ENCODE data around the gene GLOD4.

GLOD4 gene

DNA sequence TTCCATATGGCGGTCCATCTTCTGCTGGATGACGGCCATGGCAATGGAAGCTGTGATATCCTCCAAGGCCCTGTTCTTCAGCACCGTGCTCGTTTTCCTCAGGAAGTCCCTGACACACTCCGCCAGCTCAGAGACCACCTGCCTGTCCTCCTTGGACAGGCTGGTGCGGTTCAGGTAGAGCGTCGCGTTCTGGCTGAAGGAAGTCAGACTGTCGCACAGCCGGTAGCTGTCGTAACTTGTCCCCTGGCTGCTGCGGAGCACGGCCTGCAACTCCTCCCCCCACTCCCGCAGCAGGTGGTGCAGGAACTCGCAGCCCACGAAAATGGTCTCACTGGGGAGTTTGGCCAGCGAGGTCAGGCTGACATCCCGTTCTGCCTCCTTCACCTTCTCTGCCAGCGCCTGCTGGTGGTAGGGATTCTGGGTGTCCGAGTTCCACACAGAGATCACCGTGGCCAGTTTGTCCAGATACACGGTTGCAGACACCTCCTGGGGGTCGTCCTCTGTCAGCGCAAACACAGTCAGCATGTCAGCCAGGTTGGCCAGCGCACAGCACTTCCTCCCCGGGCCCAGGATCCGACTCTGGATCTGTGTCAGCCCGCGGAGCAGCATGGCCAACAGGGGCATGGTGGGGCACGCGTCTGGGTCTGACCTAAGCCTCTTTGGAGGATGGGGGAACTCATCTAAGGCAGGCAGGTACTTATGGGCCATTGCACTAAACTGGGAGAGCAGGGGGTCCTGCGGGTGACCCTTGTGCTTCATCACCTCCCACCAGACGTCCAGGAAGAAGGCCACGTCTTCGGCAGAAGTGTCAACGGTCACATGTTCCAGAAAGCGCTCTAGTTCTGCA is 35.1 kb downstream of the GLOD4 start:
- DNase-seq (ENCODE audit: low spot score): no peak
- in situ Hi-C loops (cut with MboI; ENCODE audit: low sequenced_read_pairs, unreplicated experiment): no loop called here
- TF ChIP-seq, protein P1, sequence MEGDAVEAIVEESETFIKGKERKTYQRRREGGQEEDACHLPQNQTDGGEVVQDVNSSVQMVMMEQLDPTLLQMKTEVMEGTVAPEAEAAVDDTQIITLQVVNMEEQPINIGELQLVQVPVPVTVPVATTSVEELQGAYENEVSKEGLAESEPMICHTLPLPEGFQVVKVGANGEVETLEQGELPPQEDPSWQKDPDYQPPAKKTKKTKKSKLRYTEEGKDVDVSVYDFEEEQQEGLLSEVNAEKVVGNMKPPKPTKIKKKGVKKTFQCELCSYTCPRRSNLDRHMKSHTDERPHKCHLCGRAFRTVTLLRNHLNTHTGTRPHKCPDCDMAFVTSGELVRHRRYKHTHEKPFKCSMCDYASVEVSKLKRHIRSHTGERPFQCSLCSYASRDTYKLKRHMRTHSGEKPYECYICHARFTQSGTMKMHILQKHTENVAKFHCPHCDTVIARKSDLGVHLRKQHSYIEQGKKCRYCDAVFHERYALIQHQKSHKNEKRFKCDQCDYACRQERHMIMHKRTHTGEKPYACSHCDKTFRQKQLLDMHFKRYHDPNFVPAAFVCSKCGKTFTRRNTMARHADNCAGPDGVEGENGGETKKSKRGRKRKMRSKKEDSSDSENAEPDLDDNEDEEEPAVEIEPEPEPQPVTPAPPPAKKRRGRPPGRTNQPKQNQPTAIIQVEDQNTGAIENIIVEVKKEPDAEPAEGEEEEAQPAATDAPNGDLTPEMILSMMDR (IDR thresholded peaks at IDR 0.05; ENCODE audit: borderline replicate concordance, control extremely low read depth, extremely low read depth, insufficient read depth, missing control alignments): no peak

DNA sequence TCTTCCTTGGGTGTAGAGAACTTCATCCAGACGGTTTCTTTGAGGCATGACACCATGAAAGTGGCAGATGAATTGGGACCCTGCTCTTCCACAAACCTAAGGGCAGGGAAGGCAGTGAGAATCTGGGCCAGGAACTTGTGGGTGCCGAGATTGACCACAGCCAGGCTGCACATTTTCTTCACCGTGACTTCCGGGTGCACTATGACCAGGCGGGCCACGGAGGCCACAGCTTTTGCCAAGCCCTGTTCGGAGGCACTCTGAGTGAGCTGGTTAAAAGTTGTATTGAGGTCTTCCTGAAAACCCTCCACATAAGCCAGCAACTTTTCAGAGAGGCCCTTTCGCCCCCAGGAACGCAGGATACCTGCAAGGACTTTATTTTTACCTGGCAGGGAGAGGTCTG is 35.9 kb downstream of the GLOD4 start:
- no peak for DNase-seq (ENCODE audit: low spot score)
- TF ChIP-seq, protein P1 (IDR thresholded peaks at IDR 0.05; ENCODE audit: borderline replicate concordance, control extremely low read depth, extremely low read depth, insufficient read depth, missing control alignments): no peak
- in situ Hi-C loops (cut with MboI; ENCODE audit: low sequenced_read_pairs, unreplicated experiment): no loop called here

DNA sequence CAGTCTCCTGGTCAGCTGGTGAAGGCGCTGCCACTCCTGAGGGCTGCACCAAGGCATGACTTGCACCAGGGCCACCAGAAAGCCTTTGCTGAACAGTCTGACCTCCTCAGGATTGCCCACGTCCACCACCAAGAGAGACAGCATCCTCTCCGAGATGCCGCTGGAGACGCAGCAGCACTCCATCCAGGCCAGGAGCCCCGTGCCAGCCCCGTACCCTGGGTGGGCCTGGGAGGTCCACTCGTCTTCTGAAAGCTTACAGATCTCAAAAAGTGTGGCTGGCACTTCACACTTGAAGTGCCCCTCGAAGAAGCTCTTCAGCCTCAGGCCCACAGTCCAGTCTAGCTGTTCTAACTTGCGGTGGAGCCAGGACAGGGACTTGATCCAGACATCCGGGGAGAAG is 36.7 kb downstream of the GLOD4 start:
- DNase-seq (ENCODE audit: low spot score): no peak
- TF ChIP-seq, protein P1 (IDR thresholded peaks at IDR 0.05; ENCODE audit: borderline replicate concordance, control extremely low read depth, extremely low read depth, insufficient read depth, missing control alignments): no peak

DNA sequence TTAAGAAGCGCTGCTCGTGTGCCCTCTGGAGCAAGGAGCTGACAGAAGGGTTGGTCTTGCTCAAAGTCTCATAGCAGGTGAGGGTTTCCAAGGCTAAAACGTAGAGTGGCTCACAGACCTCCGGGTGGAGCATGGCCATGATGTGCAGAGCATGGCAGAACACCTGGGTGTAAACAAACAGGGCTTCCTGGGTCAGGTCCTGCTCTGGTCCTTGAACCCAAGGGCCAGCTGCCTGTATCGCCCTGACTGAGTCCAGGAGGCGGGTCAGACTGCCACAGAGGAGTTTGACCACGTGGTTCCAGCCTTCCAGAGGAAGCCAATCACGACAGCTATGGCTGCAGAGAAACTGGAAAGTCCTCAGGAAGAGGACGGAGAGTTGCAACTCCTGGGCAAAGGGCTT is 37.1 kb downstream of the GLOD4 start:
- no peak for DNase-seq (ENCODE audit: low spot score)
- in situ Hi-C loops (cut with MboI; ENCODE audit: low sequenced_read_pairs, unreplicated experiment): no loop called here
- TF ChIP-seq, protein P1 (IDR thresholded peaks at IDR 0.05; ENCODE audit: borderline replicate concordance, control extremely low read depth, extremely low read depth, insufficient read depth, missing control alignments): no peak

More for the DNA sequence above, 36.7 kb downstream of the GLOD4 start:
- in situ Hi-C loops (cut with MboI; ENCODE audit: low sequenced_read_pairs, unreplicated experiment): no loop called here

DNA sequence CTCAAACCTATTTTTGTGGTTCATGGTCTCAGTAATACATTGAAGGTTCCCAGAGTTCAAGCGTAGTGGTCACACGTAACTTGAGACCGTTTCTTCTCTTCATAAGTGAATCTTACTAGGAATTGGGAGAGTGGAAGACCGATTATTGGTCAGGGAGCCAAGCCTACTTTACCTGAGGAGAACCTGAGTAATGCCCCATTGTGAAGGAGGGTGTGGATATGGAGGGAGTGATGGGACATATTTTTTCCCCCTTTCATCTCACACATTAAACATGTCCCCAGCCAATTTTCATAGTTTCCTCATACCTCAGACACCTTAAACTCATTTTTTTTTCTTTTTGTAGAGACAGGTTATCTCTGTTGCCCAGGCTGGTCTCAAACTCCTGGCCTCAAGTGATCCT is 38.9 kb downstream of the GLOD4 start:
- in situ Hi-C loops (cut with MboI; ENCODE audit: low sequenced_read_pairs, unreplicated experiment): no loop called here
- TF ChIP-seq, protein P1 (IDR thresholded peaks at IDR 0.05; ENCODE audit: borderline replicate concordance, control extremely low read depth, extremely low read depth, insufficient read depth, missing control alignments): no peak
- DNase-seq (ENCODE audit: low spot score): no peak

DNA sequence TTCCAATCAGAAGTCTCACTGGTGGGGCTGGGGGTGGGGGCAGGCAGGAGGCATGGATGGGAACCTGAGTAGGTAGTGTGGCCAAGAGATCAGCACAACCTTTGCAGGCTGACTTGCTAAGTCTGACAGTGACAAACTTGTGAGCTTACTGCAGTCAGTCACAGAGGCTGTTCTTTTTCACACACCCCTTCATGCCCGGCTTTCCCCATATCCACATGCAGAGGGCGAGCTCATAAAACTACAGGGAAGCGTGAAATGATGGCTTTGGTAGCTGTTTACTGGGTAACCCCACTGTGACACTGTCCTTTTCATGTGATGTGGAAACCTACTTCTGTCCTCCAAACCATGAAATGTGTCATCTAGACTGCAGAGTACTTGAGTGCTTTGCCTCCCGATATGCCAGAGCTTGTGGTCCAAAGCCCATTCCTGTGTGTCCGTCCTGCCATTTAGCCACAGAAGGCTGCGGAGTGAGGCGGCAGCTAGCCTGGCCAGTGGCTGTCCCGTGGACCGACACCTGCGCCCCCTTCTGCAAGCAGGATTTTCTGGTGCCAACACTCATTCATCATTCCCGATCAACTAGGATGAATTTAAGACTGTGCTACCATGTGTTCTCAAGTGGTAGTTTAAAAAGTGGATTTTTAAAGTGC is 39.8 kb downstream of the GLOD4 start:
- DNase-seq (ENCODE audit: low spot score): no peak
- in situ Hi-C loops (cut with MboI; ENCODE audit: low sequenced_read_pairs, unreplicated experiment): no loop called here
- TF ChIP-seq, protein P1 (IDR thresholded peaks at IDR 0.05; ENCODE audit: borderline replicate concordance, control extremely low read depth, extremely low read depth, insufficient read depth, missing control alignments): no peak
